Measurements from ENCODE around the gene TEX29.

DNA sequence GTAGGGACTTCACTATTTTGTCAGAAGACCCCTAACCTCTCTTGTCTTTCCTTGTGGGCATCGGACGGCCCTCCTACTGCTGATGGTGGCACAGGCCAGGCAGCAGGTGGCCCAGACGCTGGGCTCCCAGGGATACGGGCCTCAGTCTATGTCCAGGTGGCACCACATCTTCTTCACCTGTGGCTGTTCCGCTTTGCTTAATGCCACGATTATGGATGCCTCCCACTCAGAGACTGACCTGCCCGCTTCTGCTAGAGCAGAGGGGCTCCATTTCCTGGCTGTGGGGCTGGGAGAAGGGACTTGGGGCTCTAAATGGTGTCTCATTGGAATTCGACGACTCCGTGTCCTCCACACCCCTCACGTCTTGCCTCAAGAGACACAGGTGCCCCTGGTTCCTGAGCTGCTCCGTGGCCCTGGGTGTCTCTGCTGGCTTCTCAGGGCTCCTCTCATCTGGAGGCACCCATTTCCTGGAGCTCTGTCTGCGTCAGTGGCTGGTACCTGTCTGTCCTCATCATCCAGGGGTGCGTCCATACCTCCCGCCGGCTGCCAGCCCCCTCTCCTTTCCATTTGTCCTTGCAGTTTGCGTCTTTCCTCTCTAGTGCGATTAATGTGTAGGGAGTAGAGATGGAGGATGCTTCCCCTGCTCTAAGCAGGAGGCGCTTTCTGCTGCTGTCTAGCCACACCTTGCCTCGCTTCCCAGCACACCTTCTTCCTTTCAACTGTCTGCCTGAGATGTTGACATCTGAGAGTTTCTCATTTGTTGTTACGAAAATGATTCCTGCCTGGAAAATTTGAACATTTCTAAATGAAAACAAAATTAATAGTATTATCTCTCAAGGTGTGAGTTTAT lies 63.4 kb downstream of the TEX29 start:
- no peak for TF ChIP-seq CTCF (IDR thresholded peaks at IDR 0.05 in 2 of 3, conservative IDR thresholded peaks at IDR 0.05 in 1 of 3; ENCODE audit: control insufficient read depth in 2 of 3, extremely low read depth in 1 of 3, insufficient read depth in 1 of 3, low read depth in 3 of 3, low read length in 3 of 3)
- TF ChIP-seq, protein P1, sequence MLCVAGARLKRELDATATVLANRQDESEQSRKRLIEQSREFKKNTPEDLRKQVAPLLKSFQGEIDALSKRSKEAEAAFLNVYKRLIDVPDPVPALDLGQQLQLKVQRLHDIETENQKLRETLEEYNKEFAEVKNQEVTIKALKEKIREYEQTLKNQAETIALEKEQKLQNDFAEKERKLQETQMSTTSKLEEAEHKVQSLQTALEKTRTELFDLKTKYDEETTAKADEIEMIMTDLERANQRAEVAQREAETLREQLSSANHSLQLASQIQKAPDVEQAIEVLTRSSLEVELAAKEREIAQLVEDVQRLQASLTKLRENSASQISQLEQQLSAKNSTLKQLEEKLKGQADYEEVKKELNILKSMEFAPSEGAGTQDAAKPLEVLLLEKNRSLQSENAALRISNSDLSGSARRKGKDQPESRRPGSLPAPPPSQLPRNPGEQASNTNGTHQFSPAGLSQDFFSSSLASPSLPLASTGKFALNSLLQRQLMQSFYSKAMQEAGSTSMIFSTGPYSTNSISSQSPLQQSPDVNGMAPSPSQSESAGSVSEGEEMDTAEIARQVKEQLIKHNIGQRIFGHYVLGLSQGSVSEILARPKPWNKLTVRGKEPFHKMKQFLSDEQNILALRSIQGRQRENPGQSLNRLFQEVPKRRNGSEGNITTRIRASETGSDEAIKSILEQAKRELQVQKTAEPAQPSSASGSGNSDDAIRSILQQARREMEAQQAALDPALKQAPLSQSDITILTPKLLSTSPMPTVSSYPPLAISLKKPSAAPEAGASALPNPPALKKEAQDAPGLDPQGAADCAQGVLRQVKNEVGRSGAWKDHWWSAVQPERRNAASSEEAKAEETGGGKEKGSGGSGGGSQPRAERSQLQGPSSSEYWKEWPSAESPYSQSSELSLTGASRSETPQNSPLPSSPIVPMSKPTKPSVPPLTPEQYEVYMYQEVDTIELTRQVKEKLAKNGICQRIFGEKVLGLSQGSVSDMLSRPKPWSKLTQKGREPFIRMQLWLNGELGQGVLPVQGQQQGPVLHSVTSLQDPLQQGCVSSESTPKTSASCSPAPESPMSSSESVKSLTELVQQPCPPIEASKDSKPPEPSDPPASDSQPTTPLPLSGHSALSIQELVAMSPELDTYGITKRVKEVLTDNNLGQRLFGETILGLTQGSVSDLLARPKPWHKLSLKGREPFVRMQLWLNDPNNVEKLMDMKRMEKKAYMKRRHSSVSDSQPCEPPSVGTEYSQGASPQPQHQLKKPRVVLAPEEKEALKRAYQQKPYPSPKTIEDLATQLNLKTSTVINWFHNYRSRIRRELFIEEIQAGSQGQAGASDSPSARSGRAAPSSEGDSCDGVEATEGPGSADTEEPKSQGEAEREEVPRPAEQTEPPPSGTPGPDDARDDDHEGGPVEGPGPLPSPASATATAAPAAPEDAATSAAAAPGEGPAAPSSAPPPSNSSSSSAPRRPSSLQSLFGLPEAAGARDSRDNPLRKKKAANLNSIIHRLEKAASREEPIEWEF (IDR thresholded peaks at IDR 0.05; ENCODE audit: insufficient replicate concordance, low read depth, low read length): no peak

All from GM12878 (cell line).